ENCODE results near the gene COX6A1.

Gene COX6A1

DNA sequence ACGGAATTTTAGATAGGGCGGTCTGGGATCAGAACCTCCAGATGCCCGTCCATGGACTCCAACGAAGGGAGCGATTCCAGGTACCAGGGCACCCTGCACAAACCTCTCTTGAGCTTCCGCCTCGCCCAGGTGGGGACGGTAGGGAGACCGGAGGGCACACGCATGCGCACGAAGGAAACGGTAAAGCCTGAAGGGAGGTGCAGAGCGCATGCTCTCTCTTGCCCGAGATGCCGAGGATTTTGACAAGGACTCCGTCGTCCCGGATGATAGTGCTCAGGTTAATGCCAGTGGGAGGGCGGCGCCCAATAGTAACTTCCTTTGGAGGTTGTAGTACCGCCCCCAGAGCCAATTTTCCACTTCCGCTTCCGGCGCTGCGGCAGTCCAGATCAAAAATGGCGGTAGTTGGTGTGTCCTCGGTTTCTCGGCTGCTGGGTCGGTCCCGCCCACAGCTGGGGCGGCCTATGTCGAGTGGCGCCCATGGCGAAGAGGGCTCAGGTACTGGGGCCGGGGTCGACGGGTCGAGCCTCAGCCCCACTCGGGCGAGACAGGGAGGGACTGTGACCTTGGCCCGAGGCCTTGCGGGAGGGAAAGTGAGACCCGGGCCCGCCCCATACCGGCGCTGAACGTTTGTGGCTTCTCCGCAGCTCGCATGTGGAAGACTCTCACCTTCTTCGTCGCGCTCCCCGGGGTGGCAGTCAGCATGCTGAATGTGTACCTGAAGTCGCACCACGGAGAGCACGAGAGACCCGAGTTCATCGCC, at the start of gene COX6A1:
Gene COX6A1 (plus strand): TSS at position 379 of the 760 bp plus-strand sequence. CDS start 14 bp downstream, at position 393.
- DNase-seq (ENCODE audit: low spot score), result peak; percentile 96

- peak; percentile 26 for DNase-seq (ENCODE audit: low spot score)
Observed at GRCh38 chr12:120388691-120389481, 49.0 kb upstream of the COX6A1 start.

- DNase-seq (ENCODE audit: low spot score), result no peak
Observed at GRCh38 chr12:120390540-120391120, 47.3 kb upstream of the COX6A1 start.

GRCh38 chr12:120394483-120395367, 43.2 kb upstream of the COX6A1 start:
- no peak for DNase-seq (ENCODE audit: low spot score)

DNA sequence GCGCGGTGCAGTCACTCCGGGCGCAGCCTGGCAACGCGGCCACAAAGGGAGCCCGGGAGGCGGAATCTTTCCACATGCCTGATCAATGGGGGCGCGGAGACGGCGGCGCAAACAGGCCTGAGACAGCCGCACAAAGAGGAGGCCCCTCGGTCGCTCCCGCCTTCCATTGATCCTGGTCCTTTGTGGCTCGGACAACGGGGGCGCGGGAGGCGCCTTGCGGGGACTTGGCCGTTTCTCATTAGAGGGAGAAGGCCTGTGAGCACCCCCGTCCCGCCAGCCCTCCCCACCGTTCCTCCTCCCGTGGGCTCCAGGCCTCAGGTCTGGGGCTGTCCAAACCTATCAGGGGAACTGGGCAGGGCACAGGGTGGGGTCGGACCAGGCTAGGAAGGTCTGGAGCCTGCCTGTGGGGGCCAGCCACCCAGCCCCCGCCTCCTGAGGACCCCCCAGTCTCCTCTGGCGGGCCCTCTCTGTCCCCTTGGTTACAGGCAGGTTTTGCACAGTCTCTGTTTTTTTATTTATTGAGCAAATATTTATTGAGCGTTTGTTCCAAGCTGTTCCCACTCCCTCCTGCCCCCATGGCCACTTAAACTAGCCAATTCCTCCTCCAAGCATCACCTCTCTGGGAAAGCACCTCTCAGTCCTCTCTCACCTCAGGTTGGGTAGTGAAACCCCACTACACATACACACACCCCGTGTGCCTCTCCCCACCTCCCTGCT, 39.9 kb upstream of the COX6A1 start:
- no peak for DNase-seq (ENCODE audit: low spot score)

- no peak for DNase-seq (ENCODE audit: low spot score)
Observed at GRCh38 chr12:120399531-120399930, 38.4 kb upstream of the COX6A1 start.

DNA sequence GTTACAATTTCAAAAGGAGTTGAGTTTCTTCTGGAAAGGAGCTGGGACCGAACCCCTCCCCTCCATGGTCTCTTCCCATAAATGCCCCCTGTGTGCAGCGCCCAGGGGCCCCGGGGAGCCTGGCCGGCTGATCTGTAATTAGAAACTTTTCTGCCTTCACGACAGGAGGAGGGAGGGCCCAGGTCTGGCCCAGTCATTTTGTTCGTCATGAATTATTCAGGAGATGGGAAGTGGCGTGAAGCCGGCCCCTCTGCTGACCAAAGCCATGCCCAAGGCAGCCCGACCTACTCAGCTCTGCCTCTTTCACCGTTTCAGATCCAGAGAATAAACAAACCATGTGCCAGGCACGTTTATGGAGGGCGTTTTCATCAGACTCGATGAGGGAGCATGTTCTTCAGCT, 35.7 kb upstream of the COX6A1 start:
- no peak for DNase-seq (ENCODE audit: low spot score)

DNA sequence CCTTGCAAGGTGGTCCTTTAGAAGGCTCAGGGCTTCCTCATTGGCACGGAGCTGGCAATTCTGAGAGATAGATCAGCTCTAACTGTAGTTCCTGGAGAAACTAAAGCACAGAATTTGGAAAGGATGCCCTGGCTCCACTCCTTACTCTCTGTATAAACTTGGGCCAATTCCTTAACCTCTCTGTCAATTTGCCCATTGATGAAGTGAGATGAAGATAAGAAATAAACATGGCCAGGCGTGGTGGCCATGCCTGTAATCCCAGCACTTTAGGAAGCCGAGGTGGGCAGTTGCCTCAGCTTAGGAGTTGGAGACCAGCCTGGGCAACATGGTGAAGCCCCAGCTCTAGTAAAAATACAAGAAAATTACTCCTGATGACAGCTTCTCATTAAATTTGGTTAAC, 34.0 kb upstream of the COX6A1 start:
- DNase-seq (ENCODE audit: low spot score), result no peak

- DNase-seq (ENCODE audit: low spot score), result no peak
Observed at GRCh38 chr12:120404271-120404670, 33.6 kb upstream of the COX6A1 start.

DNA sequence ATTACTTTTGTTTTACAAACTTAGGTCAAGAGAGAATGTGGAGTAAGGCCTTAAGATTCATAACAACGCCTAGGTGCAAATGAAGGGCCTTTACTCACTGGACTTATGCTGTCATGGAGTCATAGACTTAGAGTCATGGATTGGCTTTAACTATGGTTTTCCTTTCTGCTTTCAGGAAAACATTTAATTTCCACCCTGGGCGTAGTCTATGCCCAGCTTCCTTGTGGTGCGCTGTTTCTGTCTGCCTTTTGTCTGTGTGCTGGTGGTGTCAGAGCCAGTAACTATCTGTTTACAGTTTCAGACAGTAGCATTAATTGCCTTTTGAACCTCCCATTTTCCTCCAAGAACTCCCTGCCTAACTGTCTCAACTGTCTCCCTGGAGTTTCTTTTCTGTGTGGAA, 31.8 kb upstream of the COX6A1 start:
- no peak for DNase-seq (ENCODE audit: low spot score)

- no peak for DNase-seq (ENCODE audit: low spot score)
Observed at GRCh38 chr12:120406553-120406952, 31.4 kb upstream of the COX6A1 start.

DNA sequence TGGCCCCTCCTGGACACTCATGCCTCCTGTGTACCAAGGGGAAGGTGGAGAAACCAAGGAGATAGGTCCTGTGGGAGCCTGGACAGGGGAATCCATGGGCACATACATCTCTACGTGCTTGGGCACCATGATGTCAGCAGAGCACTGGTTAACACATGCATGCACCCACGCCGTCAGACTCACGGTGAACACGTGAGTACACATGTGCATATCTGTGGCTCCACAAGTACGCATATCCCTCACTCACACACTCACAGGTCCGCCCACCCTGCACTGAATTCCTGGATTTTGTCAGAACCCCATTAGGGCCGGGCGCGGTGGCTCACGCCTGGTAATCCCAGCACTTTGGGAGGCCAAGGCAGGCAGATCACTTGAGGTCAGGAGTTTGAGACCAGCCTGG, 29.1 kb upstream of the COX6A1 start:
- no peak for DNase-seq (ENCODE audit: low spot score)

GRCh38 chr12:120412421-120412820, 25.5 kb upstream of the COX6A1 start:
- DNase-seq (ENCODE audit: low spot score), result no peak

DNA sequence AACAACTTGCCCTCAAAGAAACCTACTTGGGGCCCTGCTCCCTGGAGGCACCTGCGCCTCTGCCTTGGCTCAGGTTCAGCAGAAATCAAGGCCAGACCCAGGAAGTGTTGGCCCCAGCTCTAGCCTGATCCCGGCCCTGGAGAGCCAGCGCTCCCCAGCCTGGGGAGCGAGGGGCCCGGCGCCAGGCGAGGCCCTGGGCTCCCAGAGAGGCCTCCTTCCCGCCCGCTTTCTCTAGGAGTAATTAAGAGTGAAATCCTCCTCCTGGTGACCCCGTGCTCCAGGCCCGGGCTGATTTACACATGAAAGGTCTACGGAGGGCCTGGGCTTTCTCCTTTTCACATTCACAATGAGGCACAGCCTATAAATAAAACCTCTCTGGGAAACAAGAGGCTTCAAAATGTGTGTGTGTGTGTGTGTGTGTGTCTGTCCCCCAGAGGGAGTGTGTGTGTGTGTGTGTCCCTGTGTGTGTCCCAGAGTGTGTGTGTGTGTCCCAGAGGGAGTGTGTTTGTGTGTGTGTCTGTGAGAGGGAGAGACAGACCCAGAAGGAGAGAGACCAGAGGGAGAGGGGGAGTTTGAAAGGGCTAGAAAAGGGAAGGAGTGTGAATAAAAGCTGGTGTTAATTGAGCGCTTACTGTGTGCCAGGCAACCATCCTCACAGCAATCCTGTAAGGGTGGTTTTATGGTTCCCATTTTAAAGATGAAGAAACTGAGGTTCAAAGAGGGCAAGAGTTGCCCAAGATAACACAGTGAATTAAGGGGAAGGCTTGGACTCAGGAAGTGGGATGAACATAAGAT, 23.8 kb upstream of the COX6A1 start:
- DNase-seq (ENCODE audit: low spot score), result peak; percentile 29

GRCh38 chr12:120416490-120417216, 21.3 kb upstream of the COX6A1 start:
- DNase-seq (ENCODE audit: low spot score), result no peak

DNA sequence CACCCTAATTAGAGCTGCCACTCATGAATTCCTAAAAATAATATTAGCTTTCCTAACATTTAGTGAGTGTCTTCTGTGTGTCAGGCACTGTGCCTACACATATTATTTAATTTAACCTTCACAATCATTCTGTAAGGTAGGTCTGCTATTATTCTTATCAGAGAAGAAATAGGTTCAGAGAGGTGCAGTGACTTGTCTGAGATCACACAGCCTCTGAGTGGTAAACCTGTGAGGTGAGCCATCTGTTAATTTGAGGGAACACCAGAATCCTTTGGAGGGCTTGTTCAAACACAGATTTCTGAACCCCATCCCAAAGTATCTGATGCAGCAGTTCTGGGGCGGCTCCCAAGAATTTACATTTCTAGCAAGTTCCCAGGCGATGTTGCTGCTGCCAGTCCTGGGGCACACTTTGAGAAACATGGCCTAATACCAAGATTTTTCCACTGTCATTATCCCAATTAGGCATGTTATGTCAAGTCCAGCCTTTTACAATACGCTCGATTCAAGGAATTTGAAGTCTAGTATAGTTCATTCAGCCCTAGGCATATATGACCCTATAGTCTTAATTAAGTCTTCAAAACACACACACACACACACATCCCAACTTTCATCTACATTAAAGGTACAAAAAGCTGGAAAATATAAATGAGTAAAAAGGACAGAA, 19.9 kb upstream of the COX6A1 start:
- no peak for DNase-seq (ENCODE audit: low spot score)

DNA sequence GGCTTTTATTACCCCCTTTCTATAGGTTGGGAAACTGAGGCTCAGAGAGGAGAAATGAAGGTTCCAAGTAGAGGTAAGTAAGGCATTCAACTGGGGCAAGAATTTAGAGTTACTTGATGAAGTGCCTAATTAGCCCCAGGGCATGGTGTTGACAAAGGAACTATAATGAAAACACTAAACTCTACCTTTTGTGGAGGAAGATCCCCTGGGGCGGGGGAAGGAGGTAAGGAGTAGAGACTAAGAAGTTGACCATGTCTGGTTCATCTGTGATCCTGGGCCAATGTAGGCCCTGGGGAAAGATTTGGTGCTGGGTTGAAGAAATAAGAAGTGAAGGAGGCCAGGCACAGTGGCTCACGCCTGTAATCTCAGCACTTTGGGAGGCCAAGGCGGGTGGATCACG, 16.2 kb upstream of the COX6A1 start:
- no peak for DNase-seq (ENCODE audit: low spot score)

DNA sequence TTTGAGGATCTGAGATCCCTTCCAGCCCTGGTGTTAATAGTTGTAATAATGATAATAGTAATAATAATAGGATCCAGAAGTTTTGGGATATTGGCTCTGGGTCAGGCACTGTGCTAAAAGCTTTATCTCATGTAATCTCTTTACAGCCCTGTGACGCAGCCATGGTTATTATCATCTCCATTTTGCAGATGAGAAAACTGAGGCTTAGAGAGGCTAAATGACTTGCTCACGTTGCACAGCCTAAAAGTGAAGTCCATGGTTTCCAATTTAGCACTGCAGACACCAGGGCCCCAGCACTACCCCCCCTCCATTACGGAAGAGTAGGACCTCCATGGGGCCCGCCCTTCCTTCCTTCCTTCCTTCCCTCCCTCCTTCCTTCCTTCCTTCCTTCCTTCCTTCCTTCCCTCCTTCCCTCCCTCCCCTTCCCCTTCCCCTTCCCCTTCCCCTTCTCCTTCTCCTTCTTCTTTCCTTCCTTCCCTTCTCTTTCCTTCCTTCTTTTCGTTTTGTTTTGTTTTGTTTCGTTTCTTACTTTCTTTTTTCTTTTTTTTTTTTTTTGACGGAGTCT, 14.9 kb upstream of the COX6A1 start:
- DNase-seq (ENCODE audit: low spot score), result no peak

- DNase-seq (ENCODE audit: low spot score), result no peak
Observed at GRCh38 chr12:120425797-120426196, 12.1 kb upstream of the COX6A1 start.
